H1 (cell line): ENCODE data around the gene PIGV. TPM values are rescaled to one million over a fixed set of nuclear protein-coding genes. Genes with fewer than 3 reads are reported as not detected.

Source experiments
- CTCF ChIA-PET: fragments of 300-600 bp; sonication (Branson Sonifier 250); formaldehyde crosslinking; loops from one replicate; lab custom pipeline; 2021; ENCODE audit not compliant: partially characterized antibody; lab: Charles Lee
- POLR2A ChIA-PET: fragments of 300-600 bp; sonication (Branson Sonifier 250); formaldehyde crosslinking; loops from one replicate; lab custom pipeline; 2021; ENCODE audit warnings: inconsistent platforms; ENCODE audit not compliant: partially characterized antibody; lab: Charles Lee
- DNase-seq, 2 experiments: peaks; one replicate each; pipeline versions ENCODE4 v3.0.0 to v3.0.0-alpha.2; 2010 to 2022; ENCODE audit warnings: low spot score in 2 of 2, low read depth in 1 of 2, mixed read lengths in 1 of 2
- FAIRE-seq: peaks from 2 replicates; lab custom pipeline; 2011; peaks lifted over from hg19 to GRCh38; lab: Jason Lieb, UNC
- H2AFZ ChIP-seq: 2 replicates; pipeline ENCODE4 v1.8.1; 2012; ENCODE audit warnings: low read length, inconsistent platforms
- H2AK5ac ChIP-seq: 2 replicates; pipeline ENCODE4 v1.6.1; 2013; ENCODE audit warnings: low read depth, low read length
- H2BK120ac ChIP-seq: replicated peaks from 2 replicates; pipeline ENCODE3; 2013; ENCODE audit warnings: low read depth, low read length, inconsistent platforms
- H2BK12ac ChIP-seq: 2 replicates; pipeline ENCODE4 v1.6.1; 2013; ENCODE audit warnings: low read depth, low read length
- H2BK15ac ChIP-seq: 2 replicates; pipeline ENCODE4 v1.6.1; 2013; ENCODE audit warnings: low read length
- H2BK20ac ChIP-seq: 2 replicates; pipeline ENCODE4 v1.6.1; 2013; ENCODE audit warnings: low read length
- H2BK5ac ChIP-seq: 2 replicates; pipeline ENCODE4 v1.6.1; 2013; ENCODE audit warnings: low read depth, low read length
- H3K14ac ChIP-seq: 2 replicates; pipeline ENCODE4 v1.6.1; 2013; ENCODE audit warnings: inconsistent platforms; ENCODE audit not compliant: insufficient read length
- H3K18ac ChIP-seq: 2 replicates; pipeline ENCODE4 v1.6.1; 2013; ENCODE audit warnings: low read length; ENCODE audit errors: extremely low read depth
- H3K23ac ChIP-seq: 2 replicates; pipeline ENCODE4 v1.6.1; 2013; ENCODE audit warnings: inconsistent platforms; ENCODE audit not compliant: insufficient read length
- H3K23me2 ChIP-seq: 2 replicates; pipeline ENCODE4 v1.6.1; 2013; ENCODE audit warnings: low read depth, low read length
- H3K27ac ChIP-seq: 2 replicates; pipeline ENCODE4 v1.6.1; 2011; ENCODE audit warnings: low read depth, low read length, inconsistent platforms
- H3K27me3 ChIP-seq, 4 experiments: replicated peaks in 1 of 4; 1 replicate in 1 of 4; 2 replicates in 3 of 4; pipeline versions ENCODE4 v1.6.1 to v1.8.1; 2011 to 2013; ENCODE audit warnings: low read length in 3 of 4, mild to moderate bottlenecking in 3 of 4, inconsistent platforms in 2 of 4, mixed read lengths in 2 of 4, moderate library complexity in 1 of 4; ENCODE audit not compliant: control insufficient read depth in 3 of 4, insufficient read depth in 3 of 4; ENCODE audit errors: extremely low read depth in 1 of 4
- H3K36me3 ChIP-seq, 4 experiments: 2 replicates each; pipeline versions ENCODE4 v1.6.1 to v1.8.1; 2011 to 2013; ENCODE audit warnings: mild to moderate bottlenecking in 4 of 4, low read length in 3 of 4, moderate library complexity in 2 of 4, control low read depth in 1 of 4, inconsistent platforms in 1 of 4; ENCODE audit not compliant: insufficient read depth in 4 of 4, control insufficient read depth in 2 of 4
- H3K4ac ChIP-seq: replicated peaks from 2 replicates; pipeline ENCODE3; 2013; ENCODE audit warnings: low read length, low read depth, mixed read lengths, inconsistent platforms; ENCODE audit not compliant: insufficient read length
- H3K4me1 ChIP-seq, 4 experiments: replicated peaks in 1 of 4; 1 replicate in 1 of 4; 2 replicates in 3 of 4; pipeline versions ENCODE4 v1.6.1 to v1.8.1; 2011 to 2013; ENCODE audit warnings: low read length in 3 of 4, inconsistent platforms in 2 of 4, mixed read lengths in 1 of 4; ENCODE audit not compliant: insufficient read depth in 4 of 4, control insufficient read depth in 3 of 4
- H3K4me2 ChIP-seq, 2 experiments: 2 replicates each; pipeline versions ENCODE4 v1.6.1 to v1.8.1; 2011 to 2013; ENCODE audit warnings: low read depth in 2 of 2, low read length in 2 of 2, control low read depth in 1 of 2, inconsistent platforms in 1 of 2, mild to moderate bottlenecking in 1 of 2; ENCODE audit not compliant: insufficient read depth in 1 of 2
- H3K4me3 ChIP-seq, 4 experiments: fragments of 200-600, 300-600 bp in 1 of 4; sonication (generic), shearing (Covaris generic), sonication (Bioruptor Twin) in 1 of 4; 2 replicates each; pipeline versions ENCODE4 v1.5.1 to v1.8.1; 2011 to 2016; ENCODE audit warnings: low read length in 4 of 4, low read depth in 3 of 4, control low read depth in 2 of 4, inconsistent platforms in 2 of 4, mild to moderate bottlenecking in 2 of 4, mixed read lengths in 1 of 4, moderate library complexity in 1 of 4; ENCODE audit not compliant: insufficient read depth in 2 of 4; ENCODE audit errors: extremely low read depth in 1 of 4
- H3K56ac ChIP-seq: replicated peaks from 2 replicates; pipeline ENCODE3; 2013; ENCODE audit warnings: low read depth, mild to moderate bottlenecking, mixed read lengths, low read length, inconsistent platforms; ENCODE audit not compliant: insufficient read length
- H3K79me1 ChIP-seq: 2 replicates; pipeline ENCODE4 v1.6.1; 2013; ENCODE audit warnings: low read depth, low read length, control low read depth
- H3K79me2 ChIP-seq, 2 experiments: 2 replicates each; pipeline versions ENCODE4 v1.6.1 to v1.8.1; 2012 to 2013; ENCODE audit warnings: low read length in 2 of 2, mild to moderate bottlenecking in 2 of 2, inconsistent platforms in 1 of 2; ENCODE audit not compliant: insufficient read depth in 2 of 2, control insufficient read depth in 1 of 2
- H3K9ac ChIP-seq, 4 experiments: replicated peaks in 1 of 4; 1 replicate in 1 of 4; 2 replicates in 3 of 4; pipeline versions ENCODE4 v1.6.1 to v1.8.1; 2011 to 2013; ENCODE audit warnings: low read depth in 3 of 4, low read length in 3 of 4, control low read depth in 2 of 4, mild to moderate bottlenecking in 2 of 4, moderate library complexity in 2 of 4, inconsistent platforms in 1 of 4; ENCODE audit errors: extremely low read depth in 1 of 4
- H3K9me3 ChIP-seq, 2 experiments: 2 replicates each; pipeline versions ENCODE4 v1.6.1 to v1.8.1; 2012 to 2013; ENCODE audit warnings: mild to moderate bottlenecking in 2 of 2, moderate library complexity in 2 of 2, control low read depth in 1 of 2, inconsistent platforms in 1 of 2, low read depth in 1 of 2, low read length in 1 of 2, mixed read lengths in 1 of 2; ENCODE audit not compliant: insufficient read depth in 2 of 2
- H4K20me1 ChIP-seq, 2 experiments: replicated peaks in 1 of 2; 2 replicates each; pipeline versions ENCODE3 to v1.8.1; 2011 to 2013; ENCODE audit warnings: inconsistent platforms in 2 of 2, low read length in 2 of 2, mild to moderate bottlenecking in 1 of 2; ENCODE audit not compliant: insufficient read depth in 2 of 2, control insufficient read depth in 1 of 2
- H4K5ac ChIP-seq: 2 replicates; pipeline ENCODE4 v1.6.1; 2013; ENCODE audit warnings: low read length, low read depth, mixed read lengths, inconsistent platforms; ENCODE audit not compliant: insufficient read length
- H4K8ac ChIP-seq: 2 replicates; pipeline ENCODE4 v1.8.0; 2013; ENCODE audit warnings: mild to moderate bottlenecking, moderate library complexity, low read length, inconsistent platforms; ENCODE audit not compliant: insufficient read depth; ENCODE audit errors: extremely low read depth
- H4K91ac ChIP-seq: replicated peaks from 2 replicates; pipeline ENCODE3; 2013; ENCODE audit warnings: low read length, mixed read lengths, inconsistent platforms; ENCODE audit not compliant: insufficient read length
- SAP30 ChIP-seq: fragments of 300-600 bp; sonication (generic); IDR thresholded peaks from 2 replicates; pipeline ENCODE4 v1.7.1; 2012; ENCODE audit warnings: low read length, moderate library complexity, mild to moderate bottlenecking, inconsistent platforms; ENCODE audit not compliant: insufficient read depth, insufficient replicate concordance
- TAF1 ChIP-seq: IDR thresholded peaks from 2 replicates; pipeline ENCODE4 v1.6.1; 2011; ENCODE audit warnings: mild to moderate bottlenecking, low read depth, low read length
- WGBS, 2 experiments: shearing (Covaris generic) in 1 of 2; methylation state at CpG; one replicate each; pipeline versions ENCODE4 v1.1.6 to v1.1.7; 2013 to 2015; ENCODE audit warnings: low lambda C conversion rate in 2 of 2, mixed read lengths in 2 of 2, inconsistent platforms in 1 of 2, low coverage in 1 of 2, missing lambda C conversion rate in 1 of 2; ENCODE audit not compliant: insufficient replicate concordance in 2 of 2, insufficient coverage in 1 of 2, insufficient read length in 1 of 2; ENCODE audit errors: extremely low coverage in 1 of 2, missing lambda C conversion rate in 1 of 2; 5-methylcytosine and 5-hydroxymethylcytosine counted together
- polyA plus RNA-seq, 7 experiments: library from polyadenylated mRNA; depleted of rRNA in 3 of 7; stranded (reverse) in 5 of 7; unstranded in 2 of 7; fragments of >200 nt in 5 of 7; fragments of 200-250 nt in 2 of 7; gene quantifications; 1 replicate in 5 of 7; 2 replicates in 1 of 7; 4 replicates in 1 of 7; pipeline versions ENCODE4 v1.2.1 to v1.2.3, GENCODE V29; 2011 to 2013; ENCODE audit warnings: missing spikeins in 2 of 7, mixed read lengths in 2 of 7
- total RNA-seq: library from RNA; stranded (reverse); fragmentation: NEBNext Ultra II Directional; extraction: Animal tissue kit (Norgen Biotek cat#: 25700); gene quantifications from 2 replicates; pipeline ENCODE4 v1.2.1, GENCODE V29; 2021

The PIGV gene
- total and polyA plus RNA-seq, 2 of the 8 experiments (the other 6 are each of a cell fraction or from before 2014, with no cell fraction given): 8.5 to 20.9 TPM

DNA sequence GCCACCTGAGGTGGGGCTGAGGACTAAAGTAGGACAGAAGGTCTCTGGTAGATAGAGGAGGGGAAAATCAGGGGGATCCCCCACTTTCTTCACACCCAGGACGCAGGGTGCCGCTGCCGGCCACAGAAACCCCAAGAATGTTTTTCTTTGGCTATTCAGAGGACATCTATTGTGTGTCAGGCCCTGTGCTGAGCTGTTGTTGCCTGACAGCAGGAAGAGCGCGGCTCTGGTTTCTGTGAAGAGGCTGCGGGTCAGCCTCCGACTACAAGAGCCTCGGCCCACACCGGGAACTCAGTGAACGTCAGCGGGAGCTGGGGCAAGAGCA is 407 bp upstream of the PIGV start:
- Histone ChIP-seq H3K23me2 (peaks cover 14% of the 10 kb centered on the region), H3K9me3 (no peaks in the 10 kb centered on the region), H4K8ac (no peak overlapping the region), H3K36me3 (peaks cover 0 to 2% (median under 1%) of the 10 kb centered on the region in 4 experiments; a peak in 1 of 8 replicates), H2AK5ac (no peak overlapping the region), H3K4me2 (peak overlapping the region; percentile 79 to 98), H2BK5ac (peak overlapping the region; percentile 72), H3K9ac (peak overlapping the region; percentile 68 to 86 (median 74)), H3K23ac (no peak overlapping the region), H4K20me1 (no peaks in the 10 kb centered on the region), H3K27me3 (no peaks in the 10 kb centered on the region), H2AFZ (no peak overlapping the region), H2BK20ac (no peak overlapping the region), H2BK120ac (no peak overlapping the region), H3K56ac (peak overlapping the region; percentile 55), H3K14ac (no peak overlapping the region)
- CTCF ChIA-PET: interaction anchor here (0.9 to 6.9 kb wide), 6 partner anchors 12 to 186 kb away, joined by 3 to 121 read pairs (median 23); no protein-coding TSS in a partner anchor
- POLR2A ChIA-PET: interaction anchor here (0.8 to 11.6 kb wide), 10 partner anchors 8 to 286 kb away, joined by 3 to 118 read pairs (median 4); partner anchors contain the start of genes ARID1A and GPATCH3
- FAIRE-seq (no peak), DNase-seq (no peak)
- TF ChIP-seq TAF1: no peak
- TF ChIP-seq SAP30: peak; percentile 44
- TF ChIP-seq, all 59 proteins: peak for 1
- Histone ChIP-seq H4K5ac (peak overlapping the region; percentile 81), H3K79me2 (no peaks in the 10 kb centered on the region), H3K4me1 (peaks cover 7 to 19% (median 13%) of the 10 kb centered on the region in 4 experiments; a peak in 6 of 7 replicates), H3K4me3 (peak overlapping the region; percentile 63 to 84 (median 73)), H4K91ac (peak overlapping the region; percentile 76), H3K18ac (peak overlapping the region; percentile 81), H3K79me1 (no peaks in the 10 kb centered on the region), H3K27ac (peak overlapping the region; percentile 81), H3K4ac (no peak overlapping the region), H2BK12ac (peak overlapping the region; percentile 86; the same call in 1 of the 2 replicates), H2BK15ac (no peak overlapping the region)
- 7% methylated on average over 9 of the region's 11 CpGs; no CpG with 5 or more reads in 1 of the 2 experiments for WGBS, 2 experiments
